Activated naive CD8-positive, alpha-beta T cell treated with anti-CD3 and anti-CD28 coated beads, Interleukin-2, amount 10 ng/mL, durations not matched to agents 7 days and 5 days (primary cell): ENCODE data around the gene TUBG2. TPM values are rescaled to one million over a fixed set of nuclear protein-coding genes. Genes with fewer than 3 reads are reported as not detected.
"Not testable (repeated sequence)": the region's sequence is repeated elsewhere in the genome, so short reads cannot be mapped to it uniquely, and the experiment has no call there.

Experiments
- ATAC-seq: fragments of 150-1000 bp; cut with Tn5 transposase; one replicate; pipeline ENCODE4 v1.10.0; 2021; ENCODE audit warnings: low read depth, moderate library complexity
- POLR2A ChIA-PET: fragments of 350-600 bp; sonication (Branson Sonifier 250); formaldehyde crosslinking; loops from one replicate; lab custom pipeline; 2021; ENCODE audit warnings: antibody characterized with exemption; lab: Charles Lee
- DNase-seq: peaks from one replicate; pipeline ENCODE4 v3.0.0; 2021
- H3K27ac Mint-ChIP-seq: one replicate; pipeline ENCODE4 v1.8.0; 2022; ENCODE audit warnings: mild to moderate bottlenecking, mixed read lengths
- H3K27me3 Mint-ChIP-seq: one replicate; pipeline ENCODE4 v1.8.0; 2022; ENCODE audit warnings: mild to moderate bottlenecking, moderate library complexity, mixed read lengths
- H3K36me3 Mint-ChIP-seq: one replicate; pipeline ENCODE4 v1.8.0; 2021; ENCODE audit warnings: mild to moderate bottlenecking, mixed read lengths
- H3K4me1 Mint-ChIP-seq: one replicate; pipeline ENCODE4 v1.8.0; 2021; ENCODE audit warnings: mixed read lengths
- H3K4me3 Mint-ChIP-seq: one replicate; pipeline ENCODE4 v1.8.0; 2022; ENCODE audit warnings: mild to moderate bottlenecking, moderate library complexity, mixed read lengths
- H3K9me3 Mint-ChIP-seq: one replicate; pipeline ENCODE4 v1.8.0; 2021; ENCODE audit warnings: mixed read lengths
- total RNA-seq, 2 experiments: library from RNA; stranded (reverse); gene quantifications; one replicate each; pipeline ENCODE4 v1.2.3, GENCODE V29; 2021

The TUBG2 gene
- total RNA-seq, 2 experiments from 2014 or later, result 17.0 to 19.2 TPM

DNA sequence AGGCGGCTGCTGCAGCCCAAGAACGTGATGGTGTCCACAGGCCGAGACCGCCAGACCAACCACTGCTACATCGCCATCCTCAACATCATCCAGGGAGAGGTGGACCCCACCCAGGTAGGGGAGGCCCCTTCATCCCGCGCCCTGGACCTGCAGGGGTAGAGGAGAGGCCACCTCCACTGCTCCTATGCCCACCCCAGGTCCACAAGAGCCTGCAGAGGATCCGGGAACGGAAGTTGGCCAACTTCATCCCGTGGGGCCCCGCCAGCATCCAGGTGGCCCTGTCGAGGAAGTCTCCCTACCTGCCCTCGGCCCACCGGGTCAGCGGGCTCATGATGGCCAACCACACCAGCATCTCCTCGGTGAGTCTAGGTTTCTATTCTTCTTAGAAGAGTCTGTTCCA is 7.0 kb downstream of the TUBG2 start:
- H3K4me3 Mint-ChIP-seq, H3K27ac Mint-ChIP-seq, ATAC-seq, H3K36me3 Mint-ChIP-seq, DNase-seq, H3K4me1 Mint-ChIP-seq, POLR2A ChIA-PET, H3K9me3 Mint-ChIP-seq: not testable (repeated sequence)
- peaks cover 20% of the 10 kb centered on the region for H3K27me3 Mint-ChIP-seq

DNA sequence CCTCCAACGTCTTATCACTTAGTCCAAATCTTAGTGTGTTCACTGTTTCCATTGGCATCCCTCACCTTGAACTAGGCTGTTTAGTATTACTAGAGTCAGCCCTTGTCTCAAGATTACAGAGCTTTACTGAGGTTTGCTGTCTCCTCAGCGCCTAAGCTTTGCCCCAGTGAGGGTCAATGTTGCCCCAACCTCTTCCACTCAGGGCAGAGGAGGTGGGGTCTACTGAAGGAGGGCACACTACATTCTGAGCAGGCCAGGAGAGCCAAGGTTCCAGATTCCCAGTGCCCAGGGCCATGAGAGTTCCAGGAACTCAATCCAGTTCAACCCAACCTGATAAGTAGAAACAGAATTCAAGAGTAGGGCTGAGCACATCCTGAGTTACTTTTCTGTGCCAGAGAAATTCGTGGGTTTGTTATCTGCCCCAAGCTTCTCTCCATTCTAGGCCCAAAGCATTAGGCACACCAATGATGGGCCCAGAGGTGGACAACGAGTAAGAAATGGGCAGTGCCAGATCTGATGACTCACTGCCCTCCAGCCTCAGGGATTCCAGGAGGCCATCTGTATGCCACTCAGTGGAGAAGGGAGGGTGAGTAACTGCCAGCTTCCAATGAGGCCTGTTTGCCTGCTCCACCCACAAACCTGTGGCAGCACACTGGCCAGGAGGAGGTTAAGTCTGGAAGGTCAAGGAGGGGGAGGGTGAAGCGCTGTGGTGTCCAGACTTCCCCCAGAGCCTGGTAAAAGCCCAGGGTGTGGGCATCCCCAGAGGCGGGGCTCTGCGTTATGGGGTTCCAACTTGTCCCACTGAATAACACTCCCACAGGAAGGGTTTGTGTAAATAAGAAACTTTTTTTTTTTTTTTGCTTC is 8.2 kb downstream of the TUBG2 start:
- H3K4me3 Mint-ChIP-seq, result no peak overlapping the region
- no peak for DNase-seq
- ATAC-seq, result no peak
- H3K27ac Mint-ChIP-seq, result no peak overlapping the region
- H3K4me1 Mint-ChIP-seq, result peaks cover 12% of the 10 kb centered on the region
- H3K27me3 Mint-ChIP-seq, result peaks cover 29% of the 10 kb centered on the region
- H3K9me3 Mint-ChIP-seq, result no peaks in the 10 kb centered on the region
- POLR2A ChIA-PET, result interaction anchor here (1.7 kb wide), 1 partner anchor 9 kb away, joined by 5 read pairs; the partner anchor contains the start of gene PLEKHH3
- H3K36me3 Mint-ChIP-seq, result peaks cover 4% of the 10 kb centered on the region

- ATAC-seq, result no peak
- Mint-ChIP-seq H3K36me3 (peaks cover 4% of the 10 kb centered on the region), H3K27ac (no peak overlapping the region), H3K9me3 (no peaks in the 10 kb centered on the region), H3K4me3 (peak overlapping the region; percentile 29), H3K27me3 (peaks cover 46% of the 10 kb centered on the region), H3K4me1 (peaks cover 16% of the 10 kb centered on the region)
- no peak for DNase-seq
- POLR2A ChIA-PET, result interaction anchor here (1.3 kb wide), 1 partner anchor 91 kb away, joined by 4 read pairs; no protein-coding TSS in a partner anchor
Observed at GRCh38 chr17:42669705-42669976, 10.6 kb downstream of the TUBG2 start.

DNA sequence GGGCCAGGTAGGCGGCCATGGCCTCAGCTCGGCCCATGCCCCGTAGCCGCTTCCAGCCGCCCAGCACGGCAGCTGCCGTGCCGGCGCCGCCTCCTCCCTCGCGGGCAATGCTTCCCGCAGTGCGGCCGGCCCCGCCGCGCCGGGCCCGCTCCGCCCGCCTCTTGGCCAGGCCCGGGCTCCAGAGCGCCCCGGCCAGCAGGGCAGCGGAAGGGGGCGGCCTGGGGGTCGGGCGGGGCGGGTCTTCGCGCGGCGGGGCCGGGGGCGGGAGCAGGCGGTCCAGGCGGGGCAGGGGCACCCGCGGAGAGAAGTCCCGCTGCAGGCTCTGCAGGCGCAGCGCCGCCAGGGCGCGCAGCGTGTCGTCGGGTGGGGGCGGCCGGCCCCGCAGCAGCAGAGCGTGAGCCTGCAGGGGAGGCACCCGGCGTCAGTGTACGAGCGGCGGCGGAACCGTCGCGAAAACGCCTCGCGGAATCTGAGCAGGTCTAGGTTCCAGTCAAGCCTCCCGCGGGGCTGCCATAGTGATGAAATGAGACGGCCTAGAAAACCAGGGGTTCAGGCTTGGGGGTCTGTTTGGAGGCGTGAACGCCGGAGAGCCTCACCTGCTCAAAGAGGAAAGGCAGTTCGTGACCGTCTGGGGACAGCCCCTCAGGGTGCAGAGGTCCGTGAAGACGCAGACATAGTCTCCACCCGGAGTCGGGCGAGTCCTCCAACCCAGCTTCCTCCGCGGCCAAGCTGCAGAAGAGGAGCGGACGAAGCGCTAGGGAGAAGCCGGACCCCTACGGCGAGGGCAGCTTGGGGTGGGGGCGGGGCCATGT is 11.1 kb downstream of the TUBG2 start:
- ATAC-seq, result peak; percentile 67
- POLR2A ChIA-PET, result interaction anchor here (1.1 to 1.4 kb wide), 3 partner anchors 17 to 61 kb away, joined by 3 read pairs; partner anchors contain the start of genes RETREG3 and TUBG1
- DNase-seq, result peak; percentile 66
- H3K36me3 Mint-ChIP-seq, result peaks cover 4% of the 10 kb centered on the region
- H3K4me3 Mint-ChIP-seq, result peak overlapping the region; percentile 68
- peaks cover 18% of the 10 kb centered on the region for H3K4me1 Mint-ChIP-seq
- no peak overlapping the region for H3K27ac Mint-ChIP-seq
- no peaks in the 10 kb centered on the region for H3K9me3 Mint-ChIP-seq
- peaks cover 52% of the 10 kb centered on the region for H3K27me3 Mint-ChIP-seq

DNA sequence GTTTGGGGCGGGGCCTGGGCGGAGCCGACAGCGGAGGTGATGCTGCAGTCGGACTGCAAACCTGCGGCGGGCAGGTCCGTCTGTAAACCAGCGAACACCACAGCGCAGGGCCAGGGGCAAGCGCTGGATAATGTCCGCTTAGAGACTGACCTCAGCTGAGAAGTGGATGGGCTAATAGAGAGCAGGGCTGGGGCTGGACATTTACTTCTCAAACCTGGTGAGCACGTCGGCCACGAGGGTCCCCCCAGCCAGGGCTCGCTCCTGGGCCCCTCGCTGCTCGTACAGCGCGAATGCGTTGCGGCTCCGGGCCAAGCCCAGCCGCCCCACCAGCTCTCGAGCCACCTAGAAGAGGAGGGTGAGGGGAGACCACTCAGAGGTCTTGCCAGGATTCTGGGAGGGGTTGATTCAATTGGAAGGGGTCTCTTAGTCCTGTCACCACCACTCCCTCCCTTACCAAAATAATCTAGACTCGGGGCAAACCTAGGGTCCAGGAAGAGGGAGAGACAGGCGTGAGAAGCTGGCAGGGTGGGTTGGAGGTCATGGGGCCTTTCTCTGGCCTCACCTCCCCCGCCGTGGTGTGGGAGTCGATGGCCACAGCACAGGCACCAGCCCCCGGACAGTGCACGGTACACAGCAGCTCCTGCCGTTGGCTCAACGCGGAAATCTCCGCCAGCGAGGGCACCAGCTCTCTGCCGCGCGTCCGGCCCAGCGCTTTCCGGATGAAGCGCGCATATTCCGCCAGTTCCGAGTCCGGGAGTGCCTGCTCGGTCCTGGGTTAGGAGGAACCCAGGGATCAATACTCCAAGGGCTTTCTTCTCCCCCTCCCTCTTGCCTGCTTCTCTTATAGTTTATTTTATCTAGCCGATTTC is 11.9 kb downstream of the TUBG2 start:
- Mint-ChIP-seq H3K27ac (no peak overlapping the region), H3K4me1 (peaks cover 18% of the 10 kb centered on the region), H3K4me3 (peak overlapping the region; percentile 68), H3K36me3 (no peaks in the 10 kb centered on the region), H3K27me3 (peaks cover 52% of the 10 kb centered on the region), H3K9me3 (no peaks in the 10 kb centered on the region)
- POLR2A ChIA-PET, result interaction anchor here (1.1 to 1.4 kb wide), 3 partner anchors 16 to 62 kb away, joined by 3 read pairs; partner anchors contain the start of genes RETREG3 and TUBG1
- DNase-seq (peak; percentile 44), ATAC-seq (no peak)

- H3K27ac Mint-ChIP-seq, result no peak overlapping the region
- peaks cover 23% of the 10 kb centered on the region for H3K4me1 Mint-ChIP-seq
- peaks cover 56% of the 10 kb centered on the region for H3K27me3 Mint-ChIP-seq
- POLR2A ChIA-PET, result interaction anchor here (1.0 kb wide), 1 partner anchor 14 kb away, joined by 3 read pairs; no protein-coding TSS in a partner anchor
- DNase-seq (peak; percentile 33), ATAC-seq (no peak)
- H3K4me3 Mint-ChIP-seq, result no peak overlapping the region
- H3K9me3 Mint-ChIP-seq, result no peaks in the 10 kb centered on the region
- no peaks in the 10 kb centered on the region for H3K36me3 Mint-ChIP-seq
Observed at GRCh38 chr17:42672038-42672437, 13.0 kb downstream of the TUBG2 start.

DNA sequence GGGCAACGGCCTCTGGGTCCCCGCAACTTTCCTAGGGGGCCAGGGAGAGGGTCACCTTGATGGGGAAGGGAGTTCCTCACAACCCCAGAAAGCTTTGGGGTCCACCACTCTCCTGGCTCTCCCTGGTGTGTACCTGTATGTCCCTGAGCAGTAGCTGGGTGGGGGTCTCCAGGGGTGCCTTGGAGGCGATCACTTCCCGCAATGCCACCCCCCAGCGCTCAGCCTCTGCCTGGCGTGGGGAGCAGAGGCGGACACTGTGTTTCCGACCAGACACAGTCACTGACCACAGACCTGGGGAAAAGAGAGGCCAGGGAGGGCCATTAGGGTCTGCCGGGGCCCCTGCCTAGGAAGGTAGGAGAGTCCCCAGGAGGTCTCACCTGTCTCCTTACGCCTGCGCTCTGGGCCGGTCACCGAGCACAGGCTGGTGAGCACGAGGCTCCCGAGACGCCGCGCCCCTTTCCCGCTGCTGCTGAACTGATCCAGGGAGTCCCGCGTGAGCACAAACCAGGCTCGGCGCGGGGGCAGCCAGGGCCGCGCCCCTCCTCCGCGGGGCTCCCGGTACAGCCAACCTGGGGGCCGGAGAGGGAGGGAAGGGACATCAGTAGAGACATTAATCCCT is 14.3 kb downstream of the TUBG2 start:
- POLR2A ChIA-PET, result interaction anchor here (1.0 kb wide), 1 partner anchor 15 kb away, joined by 3 read pairs; no protein-coding TSS in a partner anchor
- no peaks in the 10 kb centered on the region for H3K9me3 Mint-ChIP-seq
- H3K27me3 Mint-ChIP-seq, result peaks cover 56% of the 10 kb centered on the region
- H3K4me1 Mint-ChIP-seq, result peaks cover 31% of the 10 kb centered on the region
- peak; percentile 32 for DNase-seq
- ATAC-seq, result no peak
- no peak overlapping the region for H3K4me3 Mint-ChIP-seq
- no peak overlapping the region for H3K27ac Mint-ChIP-seq
- H3K36me3 Mint-ChIP-seq, result no peaks in the 10 kb centered on the region

- H3K27ac Mint-ChIP-seq, result no peak overlapping the region
- no peaks in the 10 kb centered on the region for H3K36me3 Mint-ChIP-seq
- H3K4me1 Mint-ChIP-seq, result peaks cover 32% of the 10 kb centered on the region
- peak overlapping the region; percentile 25 for H3K4me3 Mint-ChIP-seq
- H3K27me3 Mint-ChIP-seq, result peaks cover 52% of the 10 kb centered on the region
- no peaks in the 10 kb centered on the region for H3K9me3 Mint-ChIP-seq
- DNase-seq (peak; percentile 45), ATAC-seq (no peak)
- POLR2A ChIA-PET, result interaction anchor here (0.8 to 1.0 kb wide), 2 partner anchors 11 to 65 kb away, joined by 3 to 4 read pairs; partner anchors contain the start of genes RETREG3 and TUBG1
Observed at GRCh38 chr17:42673885-42674754, 15.0 kb downstream of the TUBG2 start.

DNA sequence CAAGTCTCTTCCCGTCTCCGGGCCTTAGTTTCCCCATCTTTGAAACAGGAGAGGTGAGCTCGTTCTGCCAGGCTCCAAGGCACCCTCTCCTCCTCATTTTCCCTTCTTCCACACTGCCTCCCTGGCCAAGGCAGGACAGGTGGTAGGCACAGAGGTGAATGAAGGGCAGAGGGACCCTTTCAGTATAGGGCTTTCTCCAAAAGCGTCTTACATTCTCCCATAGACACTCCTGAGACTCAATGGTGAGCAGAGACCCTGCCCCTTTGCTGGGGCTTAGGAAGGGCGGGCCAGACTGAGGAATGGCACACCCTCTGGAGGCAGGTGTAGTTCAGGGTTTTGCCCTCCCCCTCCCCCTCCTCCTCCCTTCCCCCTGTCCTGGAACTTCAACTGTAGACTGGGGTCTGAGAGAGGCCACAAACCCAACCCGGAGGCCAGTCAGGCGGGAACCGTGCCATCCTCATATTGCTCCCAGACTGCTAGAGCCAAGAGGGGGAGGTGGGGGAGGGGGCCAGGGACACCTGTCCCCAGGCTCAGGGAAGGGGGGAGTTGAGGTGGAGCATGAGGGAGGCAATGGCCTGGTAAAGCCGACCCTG is 15.8 kb downstream of the TUBG2 start:
- no peak overlapping the region for H3K27ac Mint-ChIP-seq
- H3K4me3 Mint-ChIP-seq, result peak overlapping the region; percentile 25
- H3K4me1 Mint-ChIP-seq, result peaks cover 36% of the 10 kb centered on the region
- H3K27me3 Mint-ChIP-seq, result peaks cover 47% of the 10 kb centered on the region
- no peaks in the 10 kb centered on the region for H3K9me3 Mint-ChIP-seq
- POLR2A ChIA-PET, result interaction anchor here (1.0 kb wide), 1 partner anchor 66 kb away, joined by 4 read pairs; the partner anchor contains the start of genes RETREG3 and TUBG1
- DNase-seq (peak; percentile 33), ATAC-seq (no peak)
- H3K36me3 Mint-ChIP-seq, result no peaks in the 10 kb centered on the region

DNA sequence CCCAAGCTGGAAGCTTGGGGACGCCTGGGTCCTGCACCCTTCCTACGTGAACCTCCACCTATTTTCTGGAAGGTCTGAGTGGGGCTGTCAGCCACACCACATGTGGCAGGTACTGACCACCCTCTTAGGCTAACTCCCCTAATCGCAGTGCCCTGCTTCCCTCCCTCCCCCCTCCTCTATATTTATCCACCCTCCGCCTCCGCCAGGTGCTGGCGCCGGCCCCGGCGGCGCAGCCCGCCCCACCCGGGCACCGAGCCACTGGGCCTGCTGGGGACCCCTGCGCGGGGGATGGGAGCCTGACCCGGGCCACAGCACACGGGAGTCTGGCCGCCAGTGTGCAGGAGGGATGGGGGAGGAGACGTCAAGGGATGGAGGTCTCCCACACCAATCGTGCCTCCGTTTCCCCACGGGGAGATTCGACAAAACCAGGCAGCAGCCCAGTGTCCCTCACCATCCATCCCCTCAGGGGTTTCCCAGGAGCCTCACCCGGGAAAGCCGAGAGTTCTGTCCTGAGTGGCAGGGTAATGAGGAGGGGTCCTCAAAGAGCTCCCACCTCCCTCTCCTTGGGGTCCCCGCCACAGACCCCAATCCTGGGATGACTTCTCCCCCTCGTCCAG is 16.4 kb downstream of the TUBG2 start:
- Mint-ChIP-seq H3K4me1 (peaks cover 36% of the 10 kb centered on the region), H3K27ac (no peak overlapping the region), H3K9me3 (no peaks in the 10 kb centered on the region), H3K27me3 (peaks cover 47% of the 10 kb centered on the region), H3K36me3 (no peaks in the 10 kb centered on the region), H3K4me3 (peak overlapping the region; percentile 25)
- DNase-seq (no peak), ATAC-seq (no peak)
- POLR2A ChIA-PET, result interaction anchor here (1.7 to 6.4 kb wide), 3 partner anchors 17 to 97 kb away, joined by 5 to 40 read pairs (median 40); partner anchors contain the start of genes PSMC3IP, RETREG3, TUBG1 and TUBG2
